ENCODE measurements around the gene GNAT3.

The GNAT3 gene

DNA sequence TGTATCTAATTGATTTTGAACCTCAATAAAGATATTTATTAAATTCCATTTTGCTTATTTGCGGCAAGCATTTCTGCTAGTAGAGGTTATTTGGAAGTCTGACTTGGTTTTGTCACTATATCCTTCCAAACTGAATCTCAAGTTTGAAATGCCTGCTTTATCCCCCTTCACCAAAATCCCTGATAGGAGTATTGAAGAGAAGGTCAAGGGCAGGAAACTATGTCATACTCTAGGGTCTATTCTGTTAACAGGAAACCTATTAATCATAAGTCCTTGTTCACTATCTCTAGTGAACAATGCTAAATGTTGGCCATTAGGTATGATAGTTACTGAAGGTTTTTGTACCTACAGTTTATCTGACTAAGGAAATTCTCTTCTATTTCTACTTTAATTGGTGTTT, 11.5 kb downstream of the GNAT3 start:
- no peak for DNase-seq (ENCODE audit: low read depth, low spot score)

- peak; percentile 47 for DNase-seq (ENCODE audit: low read depth, low spot score)
Observed at GRCh38 chr7:80499350-80499953, 12.4 kb downstream of the GNAT3 start.

- peak; percentile 24 for DNase-seq (ENCODE audit: low read depth, low spot score)
Observed at GRCh38 chr7:80498481-80499349, 13.1 kb downstream of the GNAT3 start.

DNA sequence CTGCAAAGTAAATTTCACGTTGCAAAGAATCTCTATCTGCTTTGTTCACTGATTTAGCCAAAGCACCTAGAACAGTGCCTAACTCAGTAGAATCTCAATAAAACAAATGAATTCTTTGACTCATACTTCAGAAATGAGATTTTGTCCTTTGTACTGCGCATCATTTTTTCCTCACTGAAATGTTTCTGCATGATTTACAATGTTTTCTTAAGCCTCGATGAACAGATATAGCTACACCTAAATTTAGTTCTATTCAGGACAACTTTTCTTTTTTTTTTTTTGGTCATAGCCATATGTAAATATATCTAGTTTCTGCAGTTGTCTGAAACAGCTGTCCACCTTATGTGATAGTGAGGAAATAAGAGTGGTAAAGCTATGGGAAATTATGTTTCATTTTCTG, 15.3 kb downstream of the GNAT3 start:
- no peak for DNase-seq (ENCODE audit: low read depth, low spot score)

- DNase-seq (ENCODE audit: low read depth, low spot score): no peak
Observed at GRCh38 chr7:80493121-80493849, 18.6 kb downstream of the GNAT3 start.

DNA sequence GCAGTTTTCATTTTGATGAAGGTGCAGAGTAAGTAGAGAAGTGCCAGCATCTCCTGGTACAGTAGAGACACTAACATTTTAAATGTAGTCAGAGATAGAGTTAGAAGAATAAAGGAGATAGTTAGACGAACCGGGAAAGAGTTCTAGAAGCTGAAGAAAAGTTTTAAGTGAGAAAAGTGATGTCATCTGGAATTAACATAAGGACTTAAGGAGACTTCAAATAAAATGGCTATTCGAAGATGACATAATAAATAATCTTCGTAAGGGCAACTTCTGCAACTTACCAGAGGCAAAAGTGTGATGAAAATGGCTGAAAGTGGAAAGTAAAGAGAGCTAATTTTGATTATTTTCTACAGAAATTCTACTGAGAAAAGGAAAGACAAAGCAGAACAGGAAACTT, 20.4 kb downstream of the GNAT3 start:
- DNase-seq (ENCODE audit: low read depth, low spot score): no peak

DNA sequence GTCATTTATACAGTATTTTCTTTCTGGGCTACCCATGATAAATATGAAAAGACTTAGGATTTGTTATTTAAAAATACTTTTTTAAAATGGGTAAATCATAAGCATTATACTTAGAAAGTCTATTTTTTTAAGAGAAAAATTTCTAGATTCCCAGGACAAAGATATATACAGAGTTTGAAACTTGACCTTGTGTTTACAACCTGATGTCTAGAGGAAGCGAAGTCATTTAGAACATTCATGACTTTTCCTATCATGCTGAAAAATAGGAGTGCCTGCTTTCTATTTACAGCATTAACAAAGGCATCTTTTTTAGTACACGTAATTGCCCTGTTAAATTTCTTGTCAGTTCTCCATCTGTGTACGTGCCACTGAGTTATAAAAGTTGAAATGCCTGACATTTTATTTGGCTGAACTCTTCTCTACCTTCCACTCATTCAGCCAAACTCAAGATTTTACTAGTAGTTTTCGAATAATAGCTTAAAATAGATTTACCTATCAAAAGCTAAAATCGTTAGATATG, 23.0 kb downstream of the GNAT3 start:
- DNase-seq (ENCODE audit: low read depth, low spot score): no peak

DNA sequence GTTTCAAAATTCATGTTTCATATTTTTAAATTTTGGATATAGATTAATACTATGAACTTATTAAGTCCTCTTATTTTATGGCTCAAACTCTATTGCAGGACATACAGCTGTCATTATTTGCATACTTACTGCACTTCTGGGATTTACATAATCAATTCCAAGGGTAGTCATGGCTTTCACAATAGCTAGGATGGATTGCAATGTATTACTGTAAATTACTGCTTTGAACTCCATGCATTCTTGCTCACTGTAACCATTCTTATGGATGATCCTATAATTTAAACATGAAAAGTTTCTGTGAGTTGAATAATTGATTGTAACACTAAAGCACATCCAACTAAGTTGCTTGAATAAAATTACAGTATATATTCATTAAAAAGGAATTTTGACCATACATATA, 23.5 kb downstream of the GNAT3 start:
- no peak for DNase-seq (ENCODE audit: low read depth, low spot score)

DNA sequence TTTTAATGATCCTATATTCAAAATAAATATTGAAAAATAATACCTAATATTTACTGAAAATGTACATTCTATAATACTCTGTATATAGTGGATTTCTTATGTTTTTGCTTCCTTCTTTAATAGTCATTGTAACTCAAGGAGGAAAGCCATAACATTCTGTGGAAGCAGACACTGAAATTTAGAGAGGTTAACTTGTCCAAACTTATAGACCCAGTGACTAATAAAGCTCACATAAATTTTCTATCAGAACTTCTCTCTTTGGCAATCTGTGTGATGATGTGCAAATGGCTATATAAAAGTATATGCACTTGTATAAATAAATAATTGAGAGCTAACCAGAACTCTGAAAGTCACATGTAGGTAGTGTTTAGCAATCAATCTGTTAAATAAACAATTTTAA, 26.1 kb downstream of the GNAT3 start:
- no peak for DNase-seq (ENCODE audit: low read depth, low spot score)

DNA sequence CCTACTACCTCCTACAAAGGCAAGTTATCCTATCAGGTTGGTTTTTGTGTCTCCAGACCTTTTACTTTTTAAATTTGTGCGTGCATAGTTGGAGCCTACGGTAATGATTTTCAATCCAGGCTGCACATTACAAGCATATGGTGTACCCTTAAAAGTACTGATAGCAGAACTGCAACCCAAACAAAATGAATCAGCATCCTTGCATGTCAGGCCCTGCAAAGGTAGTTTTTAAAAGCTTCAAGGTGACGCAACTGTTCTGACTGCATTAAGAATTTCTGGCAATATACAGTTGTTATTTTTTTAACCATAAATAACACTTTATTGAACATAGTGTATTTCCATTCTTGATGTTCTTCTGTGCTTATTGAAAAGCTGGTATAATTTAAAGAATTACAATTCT, 28.9 kb downstream of the GNAT3 start:
- DNase-seq (ENCODE audit: low read depth, low spot score): no peak

DNA sequence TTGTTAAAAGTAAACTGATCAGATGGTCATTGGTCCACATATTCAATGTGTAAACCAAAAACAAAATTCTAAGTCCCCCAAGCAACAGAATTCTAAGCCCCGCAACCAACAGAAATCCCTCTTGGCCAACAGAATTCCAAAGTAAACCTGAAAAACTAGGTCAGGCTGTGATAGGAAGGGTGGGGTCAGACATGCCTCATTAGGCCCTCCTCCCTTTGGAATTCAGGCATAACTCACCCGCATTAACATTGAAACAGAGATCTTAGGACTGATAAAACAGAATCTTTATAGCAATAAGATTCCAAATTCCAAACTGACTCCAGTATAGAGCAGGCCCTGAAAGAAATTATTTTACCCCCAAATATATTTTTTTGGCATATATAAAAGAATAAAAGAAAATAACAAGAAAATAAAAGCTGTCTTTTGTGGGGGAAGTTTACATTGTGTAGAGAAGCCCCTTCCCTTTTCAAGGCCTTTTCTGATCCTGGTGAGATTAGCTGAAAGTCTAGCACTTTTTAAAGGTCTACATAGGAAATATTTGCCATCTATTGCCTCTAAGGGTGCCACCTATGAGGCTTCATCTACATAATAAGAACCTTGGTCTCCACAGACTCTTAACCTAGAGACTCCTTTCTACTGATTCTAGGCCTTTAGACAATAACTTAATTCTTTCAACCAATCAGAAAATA, 30.5 kb downstream of the GNAT3 start:
- DNase-seq (ENCODE audit: low read depth, low spot score): no peak

DNA sequence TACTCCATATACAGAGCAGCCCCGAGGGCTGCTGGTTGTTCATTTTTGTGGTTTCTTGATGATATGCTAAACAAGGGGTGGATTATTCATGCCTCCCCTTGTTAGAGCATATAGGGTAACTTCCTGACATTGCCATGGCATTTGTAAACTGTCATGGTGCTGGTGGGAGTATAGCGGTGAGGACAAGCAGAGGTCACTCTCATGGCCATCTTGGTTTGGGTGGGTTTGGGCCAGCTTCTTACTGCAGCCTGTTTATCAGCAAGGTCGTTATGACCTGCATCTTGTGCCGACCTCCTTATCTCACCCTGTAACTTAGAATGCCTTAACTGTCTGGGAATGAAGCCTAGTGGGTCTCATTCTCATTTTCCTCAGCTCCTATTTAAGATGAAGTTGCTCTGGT, 31.3 kb downstream of the GNAT3 start:
- DNase-seq (ENCODE audit: low read depth, low spot score): no peak

DNA sequence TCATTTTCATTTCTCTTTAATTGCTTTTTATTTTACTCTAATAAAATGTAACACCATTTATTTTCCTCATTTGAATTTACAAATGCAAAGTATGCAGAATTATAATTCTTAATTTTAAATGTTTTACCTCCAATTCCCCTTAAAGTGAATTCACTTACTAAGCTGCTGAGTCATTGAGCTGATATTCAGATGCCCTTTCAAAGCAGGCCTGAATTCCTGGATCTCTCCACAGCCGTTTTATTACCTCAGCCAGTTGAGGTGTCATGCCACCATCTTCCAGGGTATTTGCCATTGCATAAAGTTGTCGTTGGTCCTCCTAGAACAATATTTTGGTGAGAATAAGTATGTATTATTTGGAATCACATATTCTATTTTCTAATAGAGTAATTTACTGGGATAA, 33.2 kb downstream of the GNAT3 start:
- no peak for DNase-seq (ENCODE audit: low read depth, low spot score)

- no peak for DNase-seq (ENCODE audit: low read depth, low spot score)
Observed at GRCh38 chr7:80476035-80476434, 35.8 kb downstream of the GNAT3 start.

DNA sequence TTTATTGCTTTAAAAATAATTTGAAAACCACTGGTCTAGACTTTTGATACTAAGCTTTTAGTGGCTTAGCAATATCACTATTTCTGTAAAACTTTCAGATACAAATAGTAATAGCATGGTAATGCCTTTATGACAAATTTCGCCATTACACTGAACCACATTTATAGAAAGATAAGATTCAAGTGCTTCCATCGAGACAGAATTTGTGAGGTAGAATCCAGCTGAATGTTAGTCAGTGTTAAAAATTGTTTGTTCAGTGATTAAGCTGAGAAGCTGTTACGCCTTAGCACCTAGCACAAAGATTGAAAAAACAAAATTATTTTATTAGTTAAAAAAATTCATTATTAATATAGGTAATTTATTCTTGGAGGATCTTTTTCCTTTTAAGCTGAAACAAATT, 36.5 kb downstream of the GNAT3 start:
- no peak for DNase-seq (ENCODE audit: low read depth, low spot score)

DNA sequence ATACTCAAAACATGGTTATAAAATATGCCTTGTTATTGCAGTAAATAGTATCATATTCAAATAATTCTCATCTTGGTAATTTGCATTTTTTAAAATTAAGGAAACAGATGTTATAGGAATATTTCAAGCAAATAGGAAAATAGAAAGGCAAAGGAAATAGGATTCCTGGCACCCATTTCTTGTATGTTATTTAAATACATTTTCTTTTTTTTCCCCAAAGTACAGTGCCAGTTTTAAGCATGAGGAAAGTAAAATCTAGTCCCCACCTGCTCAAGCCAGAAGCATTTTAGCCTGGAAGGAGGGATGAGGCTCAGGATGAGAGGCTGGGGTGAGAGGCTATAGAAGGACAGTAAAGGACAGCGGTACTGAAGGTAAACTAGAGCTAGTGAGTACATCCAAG, 38.1 kb downstream of the GNAT3 start:
- DNase-seq (ENCODE audit: low read depth, low spot score): no peak

GRCh38 chr7:80472491-80473200, 39.2 kb downstream of the GNAT3 start:
- no peak for DNase-seq (ENCODE audit: low read depth, low spot score)

GRCh38 chr7:80468931-80469714, 42.7 kb downstream of the GNAT3 start:
- no peak for DNase-seq (ENCODE audit: low read depth, low spot score)

DNA sequence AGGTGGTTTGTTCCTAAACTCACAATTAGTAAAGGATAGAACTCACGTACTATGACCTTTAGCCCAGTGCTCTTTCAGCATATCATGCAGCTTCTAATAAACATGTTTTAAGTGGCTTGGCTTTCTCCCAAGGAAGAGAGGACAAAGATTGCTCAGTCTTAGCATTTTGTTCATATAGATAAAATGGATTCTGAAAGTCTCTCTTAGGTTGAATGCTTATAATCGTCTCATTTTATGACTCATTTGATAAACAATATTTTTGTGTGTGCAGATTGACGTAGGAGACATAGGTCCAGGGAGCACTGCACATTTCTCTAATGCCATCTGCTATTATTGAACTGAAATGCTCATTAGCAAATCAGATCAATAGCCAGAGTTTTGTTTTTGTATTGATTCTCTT, 44.8 kb downstream of the GNAT3 start:
- no peak for DNase-seq (ENCODE audit: low read depth, low spot score)

- DNase-seq (ENCODE audit: low read depth, low spot score): no peak
Observed at GRCh38 chr7:80466636-80467035, 45.2 kb downstream of the GNAT3 start.

Measured in brain pericyte (primary cell).